Measurements from ENCODE around the gene ADPRS. TPM values are rescaled to one million over a fixed set of nuclear protein-coding genes. Genes with fewer than 3 reads are reported as not detected.

ADPRS gene
- total RNA-seq, 1 donor from 2014 or later, result 28.1 TPM

DNA sequence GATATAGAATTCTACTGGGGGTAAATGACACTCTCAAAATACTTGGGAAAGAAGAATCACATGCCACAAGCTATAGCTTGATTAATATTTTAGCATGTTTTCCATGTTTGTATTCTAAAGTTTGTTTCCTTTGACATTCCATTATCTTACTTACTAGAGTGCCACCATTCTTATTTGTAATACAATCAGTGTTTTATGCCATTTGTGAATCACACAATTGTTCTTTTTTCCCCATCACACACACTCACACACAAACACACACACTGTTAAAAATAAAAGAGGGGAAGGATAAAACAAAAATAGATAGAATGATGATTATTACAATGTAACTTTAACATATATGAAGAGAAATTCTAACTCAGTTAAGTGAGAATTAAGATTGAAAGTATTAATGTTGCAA is 20.8 kb upstream of the ADPRS start:
- H3K9me3 Mint-ChIP-seq, result no peaks in the 10 kb centered on the region
- H4K20me1 ChIP-seq (ENCODE audit: low read depth), result no peaks in the 10 kb centered on the region

DNA sequence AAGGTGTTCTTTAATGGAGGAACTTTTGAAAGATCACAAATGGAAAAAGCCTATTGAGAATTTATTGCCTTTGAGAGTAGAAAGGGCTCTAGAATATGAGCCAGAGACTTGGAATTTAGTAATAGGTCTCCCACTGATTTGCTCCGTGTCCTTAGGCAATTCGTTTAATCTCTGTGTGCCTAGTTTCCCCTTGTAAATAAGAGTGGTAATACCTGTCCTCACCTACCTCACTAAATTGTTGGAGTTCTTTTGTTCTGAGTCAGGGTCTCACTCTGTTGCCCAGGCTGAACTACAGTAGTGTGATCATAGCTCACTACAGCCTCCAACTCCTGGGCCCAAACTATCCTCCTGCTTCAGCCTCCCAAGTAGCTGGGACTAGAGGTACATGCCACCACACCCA is 19.8 kb upstream of the ADPRS start:
- Histone ChIP-seq H3K4me1 (peaks cover 8% of the 10 kb centered on the region), H4K20me1 (ENCODE audit: low read depth) (no peaks in the 10 kb centered on the region), H3K27me3 (no peaks in the 10 kb centered on the region), H3K4me3 (no peak overlapping the region), H3K36me3 (no peaks in the 10 kb centered on the region), H3F3A (ENCODE audit: low read depth) (peaks cover 4% of the 10 kb centered on the region), H2AFZ (replicated peaks) (no peak overlapping the region), H3K4me2 (no peak overlapping the region), H3K27ac (no peak overlapping the region), H3K79me2 (ENCODE audit: low read depth) (no peaks in the 10 kb centered on the region), H3K9me3 (ENCODE audit: low read depth) (no peaks in the 10 kb centered on the region), H3K9ac (no peak overlapping the region)
- Mint-ChIP-seq H3K27ac (no peak overlapping the region), H3K27me3 (ENCODE audit: insufficient read depth, low read depth) (peaks cover 3% of the 10 kb centered on the region), H3K4me3 (no peak overlapping the region), H3K9me3 (no peaks in the 10 kb centered on the region), H3K4me1 (peaks cover 7% of the 10 kb centered on the region), H3K36me3 (no peaks in the 10 kb centered on the region)
- no peak for DNase-seq (ENCODE audit: low spot score)
- TF ChIP-seq EZH2 (IDR thresholded peaks at IDR 0.05) (no peak), EZH2phosphoT487 (IDR thresholded peaks at IDR 0.05) (no peak)
- TF ChIP-seq, protein P1, sequence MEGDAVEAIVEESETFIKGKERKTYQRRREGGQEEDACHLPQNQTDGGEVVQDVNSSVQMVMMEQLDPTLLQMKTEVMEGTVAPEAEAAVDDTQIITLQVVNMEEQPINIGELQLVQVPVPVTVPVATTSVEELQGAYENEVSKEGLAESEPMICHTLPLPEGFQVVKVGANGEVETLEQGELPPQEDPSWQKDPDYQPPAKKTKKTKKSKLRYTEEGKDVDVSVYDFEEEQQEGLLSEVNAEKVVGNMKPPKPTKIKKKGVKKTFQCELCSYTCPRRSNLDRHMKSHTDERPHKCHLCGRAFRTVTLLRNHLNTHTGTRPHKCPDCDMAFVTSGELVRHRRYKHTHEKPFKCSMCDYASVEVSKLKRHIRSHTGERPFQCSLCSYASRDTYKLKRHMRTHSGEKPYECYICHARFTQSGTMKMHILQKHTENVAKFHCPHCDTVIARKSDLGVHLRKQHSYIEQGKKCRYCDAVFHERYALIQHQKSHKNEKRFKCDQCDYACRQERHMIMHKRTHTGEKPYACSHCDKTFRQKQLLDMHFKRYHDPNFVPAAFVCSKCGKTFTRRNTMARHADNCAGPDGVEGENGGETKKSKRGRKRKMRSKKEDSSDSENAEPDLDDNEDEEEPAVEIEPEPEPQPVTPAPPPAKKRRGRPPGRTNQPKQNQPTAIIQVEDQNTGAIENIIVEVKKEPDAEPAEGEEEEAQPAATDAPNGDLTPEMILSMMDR (IDR thresholded peaks at IDR 0.05), result no peak

More for the DNA sequence above, 20.8 kb upstream of the ADPRS start:
- Histone ChIP-seq H3K9me3 (ENCODE audit: low read depth) (no peaks in the 10 kb centered on the region), H2AFZ (replicated peaks) (no peak overlapping the region), H3K27me3 (no peaks in the 10 kb centered on the region), H3K9ac (no peak overlapping the region), H3K4me3 (no peak overlapping the region), H3F3A (ENCODE audit: low read depth) (peaks cover 4% of the 10 kb centered on the region), H3K27ac (no peak overlapping the region), H3K79me2 (ENCODE audit: low read depth) (no peaks in the 10 kb centered on the region), H3K4me1 (peaks cover 8% of the 10 kb centered on the region), H3K4me2 (no peak overlapping the region), H3K36me3 (no peaks in the 10 kb centered on the region)
- no peak overlapping the region for H3K27ac Mint-ChIP-seq
- H3K4me1 Mint-ChIP-seq, result peaks cover 7% of the 10 kb centered on the region
- no peak overlapping the region for H3K4me3 Mint-ChIP-seq
- no peak for TF ChIP-seq EZH2 (IDR thresholded peaks at IDR 0.05)
- no peak for TF ChIP-seq EZH2phosphoT487 (IDR thresholded peaks at IDR 0.05)
- peaks cover 3% of the 10 kb centered on the region for H3K27me3 Mint-ChIP-seq (ENCODE audit: insufficient read depth, low read depth)
- H3K36me3 Mint-ChIP-seq, result no peaks in the 10 kb centered on the region
- DNase-seq (ENCODE audit: low spot score), result no peak

DNA sequence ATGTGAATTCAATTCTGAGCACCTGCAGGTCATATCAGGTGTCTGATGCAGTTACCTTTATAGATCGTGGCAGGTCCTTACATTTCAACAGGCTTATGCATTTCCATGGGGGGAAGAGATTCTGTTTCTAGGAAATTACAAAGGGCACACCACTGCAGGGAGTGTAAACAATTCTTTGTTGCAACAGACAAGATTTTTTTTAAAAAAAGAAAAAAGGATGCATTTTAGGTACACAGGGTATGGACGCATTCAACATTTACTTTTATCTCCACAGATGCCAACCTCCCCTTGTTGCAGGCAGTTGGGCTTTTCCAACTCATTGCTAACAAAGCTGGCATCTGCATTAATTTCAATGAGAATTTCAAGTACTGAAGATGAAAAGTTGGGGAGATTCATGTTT is 18.3 kb upstream of the ADPRS start:
- peaks cover 7% of the 10 kb centered on the region for H3K4me1 Mint-ChIP-seq
- H3F3A ChIP-seq (ENCODE audit: low read depth), result peaks cover 4% of the 10 kb centered on the region
- H2AFZ ChIP-seq (replicated peaks), result no peak overlapping the region
- no peaks in the 10 kb centered on the region for H3K27me3 ChIP-seq
- H3K9ac ChIP-seq, result peak overlapping the region; percentile 19
- peaks cover 8% of the 10 kb centered on the region for H3K4me1 ChIP-seq
- H3K4me3 Mint-ChIP-seq, result no peak overlapping the region
- peaks cover 3% of the 10 kb centered on the region for H3K27me3 Mint-ChIP-seq (ENCODE audit: insufficient read depth, low read depth)
- H3K27ac Mint-ChIP-seq, result no peak overlapping the region
- H3K9me3 Mint-ChIP-seq, result no peaks in the 10 kb centered on the region
- H3K9me3 ChIP-seq (ENCODE audit: low read depth), result no peaks in the 10 kb centered on the region
- no peak overlapping the region for H3K27ac ChIP-seq
- TF ChIP-seq, protein P1 (IDR thresholded peaks at IDR 0.05), result no peak
- no peak for TF ChIP-seq EZH2phosphoT487 (IDR thresholded peaks at IDR 0.05)
- no peak for TF ChIP-seq EZH2 (IDR thresholded peaks at IDR 0.05)
- no peaks in the 10 kb centered on the region for H3K79me2 ChIP-seq (ENCODE audit: low read depth)
- H3K4me2 ChIP-seq, result no peak overlapping the region
- no peaks in the 10 kb centered on the region for H3K36me3 ChIP-seq
- no peaks in the 10 kb centered on the region for H3K36me3 Mint-ChIP-seq
- no peak overlapping the region for H3K4me3 ChIP-seq
- DNase-seq (ENCODE audit: low spot score), result no peak
- H4K20me1 ChIP-seq (ENCODE audit: low read depth), result no peaks in the 10 kb centered on the region

DNA sequence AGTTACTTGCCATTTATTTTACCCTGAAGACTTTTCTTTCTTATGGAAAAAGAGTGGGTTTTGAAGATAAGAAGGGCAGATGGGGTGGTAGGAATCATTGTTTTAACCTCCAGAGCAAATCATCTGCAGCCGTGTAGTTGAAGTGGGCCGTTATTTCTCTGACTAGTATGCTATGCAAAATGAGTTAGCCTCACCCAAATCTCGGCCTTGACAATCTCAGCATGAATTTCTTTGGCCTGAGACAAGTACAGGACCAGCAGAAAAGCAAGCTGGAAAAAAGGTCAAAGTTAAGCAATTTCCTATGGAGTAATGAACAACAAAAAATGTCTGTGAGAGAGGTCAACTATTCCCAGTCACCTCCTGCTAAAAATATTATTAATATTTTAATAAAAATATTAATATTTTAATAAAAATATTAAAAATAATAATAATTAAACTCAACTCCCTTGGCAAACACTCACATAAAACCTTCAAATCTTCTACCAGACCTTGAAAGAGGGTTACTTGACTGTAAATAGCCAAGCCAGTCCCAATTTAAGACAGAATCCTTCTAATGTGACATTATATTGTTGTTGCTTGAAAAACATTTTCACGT is 11.6 kb upstream of the ADPRS start:
- H3K4me3 Mint-ChIP-seq, result no peak overlapping the region
- no peak overlapping the region for H3K9ac ChIP-seq
- no peak overlapping the region for H2AFZ ChIP-seq (replicated peaks)
- H3K27ac Mint-ChIP-seq, result no peak overlapping the region
- no peaks in the 10 kb centered on the region for H3K27me3 Mint-ChIP-seq (ENCODE audit: insufficient read depth, low read depth)
- H4K20me1 ChIP-seq (ENCODE audit: low read depth), result no peaks in the 10 kb centered on the region
- no peak for DNase-seq (ENCODE audit: low spot score)
- H3K79me2 ChIP-seq (ENCODE audit: low read depth), result no peaks in the 10 kb centered on the region
- H3F3A ChIP-seq (ENCODE audit: low read depth), result peaks cover 4% of the 10 kb centered on the region
- H3K4me1 ChIP-seq, result peaks cover 8% of the 10 kb centered on the region
- TF ChIP-seq EZH2 (IDR thresholded peaks at IDR 0.05), result no peak
- TF ChIP-seq EZH2phosphoT487 (IDR thresholded peaks at IDR 0.05), result no peak
- TF ChIP-seq, protein P1 (IDR thresholded peaks at IDR 0.05), result no peak
- no peaks in the 10 kb centered on the region for H3K9me3 Mint-ChIP-seq
- H3K4me3 ChIP-seq, result no peak overlapping the region
- no peaks in the 10 kb centered on the region for H3K27me3 ChIP-seq
- no peaks in the 10 kb centered on the region for H3K36me3 Mint-ChIP-seq
- no peak overlapping the region for H3K27ac ChIP-seq
- peaks cover 11% of the 10 kb centered on the region for H3K4me1 Mint-ChIP-seq
- H3K36me3 ChIP-seq, result no peaks in the 10 kb centered on the region
- H3K4me2 ChIP-seq, result no peak overlapping the region
- no peaks in the 10 kb centered on the region for H3K9me3 ChIP-seq (ENCODE audit: low read depth)
